Neuronal stem cell (in vitro differentiated cells): Measurements from ENCODE around the gene PCCA.

Experiments
- DNase-seq: peaks from one replicate; pipeline ENCODE4 v3.0.0-alpha.2; 2013; ENCODE audit warnings: low spot score
- H2AFZ ChIP-seq: one replicate; pipeline ENCODE4 v1.6.1; 2013; ENCODE audit warnings: mild to moderate bottlenecking, low read length, inconsistent platforms
- H2AK5ac ChIP-seq: 2 replicates; pipeline ENCODE4 v1.6.1; 2013; ENCODE audit warnings: low read depth, mild to moderate bottlenecking, inconsistent platforms, low read length, moderate library complexity, mixed read lengths
- H2BK120ac ChIP-seq: 2 replicates; pipeline ENCODE4 v1.6.1; 2013; ENCODE audit warnings: low read depth, mild to moderate bottlenecking, inconsistent platforms, low read length, moderate library complexity, mixed read lengths
- H2BK12ac ChIP-seq: one replicate; pipeline ENCODE4 v1.6.1; 2013; ENCODE audit warnings: low read length, inconsistent platforms
- H2BK15ac ChIP-seq: 2 replicates; pipeline ENCODE4 v1.6.1; 2013; ENCODE audit warnings: mild to moderate bottlenecking, low read length, inconsistent platforms, mixed read lengths
- H2BK5ac ChIP-seq: one replicate; pipeline ENCODE4 v1.6.1; 2013; ENCODE audit warnings: inconsistent platforms, mild to moderate bottlenecking, low read length, moderate library complexity
- H3K14ac ChIP-seq: one replicate; pipeline ENCODE4 v1.6.1; 2013; ENCODE audit warnings: low read length, inconsistent platforms
- H3K18ac ChIP-seq: 2 replicates; pipeline ENCODE4 v1.6.1; 2013; ENCODE audit warnings: low read length, inconsistent platforms
- H3K23ac ChIP-seq: 2 replicates; pipeline ENCODE4 v1.6.1; 2013; ENCODE audit warnings: low read depth, mild to moderate bottlenecking, mixed read lengths, low read length, inconsistent platforms; ENCODE audit not compliant: poor library complexity
- H3K27ac ChIP-seq: replicated peaks from 3 replicates; pipeline ENCODE4 v1.5.1; 2013; ENCODE audit warnings: low read length, inconsistent platforms
- H3K27me3 ChIP-seq, 3 experiments: 2 replicates each; pipeline ENCODE4 v1.6.1; 2013; ENCODE audit warnings: low read length in 3 of 3, mild to moderate bottlenecking in 2 of 3, inconsistent platforms in 1 of 3, low read depth in 1 of 3, mixed read lengths in 1 of 3, moderate library complexity in 1 of 3; ENCODE audit not compliant: control insufficient read depth in 3 of 3, insufficient read depth in 3 of 3
- H3K36me3 ChIP-seq, 2 donors: replicated peaks in 1 of 2; 2 replicates each; pipeline ENCODE4 v1.6.1; 2013; ENCODE audit warnings: low read length in 2 of 2; ENCODE audit not compliant: control insufficient read depth in 2 of 2, insufficient read depth in 2 of 2
- H3K4ac ChIP-seq: 2 replicates; pipeline ENCODE4 v1.6.1; 2013; ENCODE audit warnings: inconsistent platforms, mild to moderate bottlenecking, low read length, moderate library complexity
- H3K4me1 ChIP-seq, 2 donors: 1 replicate in 1 of 2; 2 replicates in 1 of 2; pipeline ENCODE4 v1.6.1; 2013; ENCODE audit warnings: low read length in 2 of 2, low read depth in 1 of 2; ENCODE audit not compliant: control insufficient read depth in 2 of 2, insufficient read depth in 1 of 2
- H3K4me2 ChIP-seq: one replicate; pipeline ENCODE4 v1.6.1; 2013; ENCODE audit warnings: mild to moderate bottlenecking, low read length, inconsistent platforms; ENCODE audit not compliant: insufficient read depth, poor library complexity, severe bottlenecking
- H3K4me3 ChIP-seq, 2 donors: 2 replicates each; pipeline ENCODE4 v1.5.1; 2013; ENCODE audit warnings: low read length in 2 of 2, mild to moderate bottlenecking in 2 of 2, inconsistent platforms in 1 of 2, moderate library complexity in 1 of 2
- H3K79me1 ChIP-seq: one replicate; pipeline ENCODE4 v1.6.1; 2013; ENCODE audit warnings: low read depth, mild to moderate bottlenecking, inconsistent platforms, low read length, moderate library complexity
- H3K9ac ChIP-seq: one replicate; pipeline ENCODE4 v1.6.1; 2013; ENCODE audit warnings: mild to moderate bottlenecking, low read depth, low read length, inconsistent platforms; ENCODE audit not compliant: poor library complexity
- H3K9me3 ChIP-seq, 2 donors: replicated peaks in 1 of 2; 2 replicates each; pipeline versions ENCODE3 to v1.6.1; 2013; ENCODE audit warnings: low read length in 2 of 2, mild to moderate bottlenecking in 2 of 2, inconsistent platforms in 1 of 2, low read depth in 1 of 2, mixed read lengths in 1 of 2, moderate library complexity in 1 of 2; ENCODE audit not compliant: control insufficient read depth in 2 of 2, insufficient read depth in 1 of 2
- H4K8ac ChIP-seq: one replicate; pipeline ENCODE4 v1.6.1; 2013; ENCODE audit warnings: low read depth, mild to moderate bottlenecking, inconsistent platforms, low read length, moderate library complexity
- H4K91ac ChIP-seq: one replicate; pipeline ENCODE4 v1.6.1; 2013; ENCODE audit warnings: low read length, low read depth, mild to moderate bottlenecking, inconsistent platforms; ENCODE audit not compliant: poor library complexity
- WGBS, 2 donors: extraction: QIAGEN DNeasy Blood & Tissue Kit; methylation state at CpG; one replicate each; pipeline ENCODE4 v1.1.7; 2013; ENCODE audit warnings: missing lambda C conversion rate in 2 of 2, mixed read lengths in 1 of 2; ENCODE audit not compliant: insufficient read length in 2 of 2, insufficient replicate concordance in 1 of 2; ENCODE audit errors: extremely low coverage in 2 of 2; 5-methylcytosine and 5-hydroxymethylcytosine counted together

PCCA gene

DNA sequence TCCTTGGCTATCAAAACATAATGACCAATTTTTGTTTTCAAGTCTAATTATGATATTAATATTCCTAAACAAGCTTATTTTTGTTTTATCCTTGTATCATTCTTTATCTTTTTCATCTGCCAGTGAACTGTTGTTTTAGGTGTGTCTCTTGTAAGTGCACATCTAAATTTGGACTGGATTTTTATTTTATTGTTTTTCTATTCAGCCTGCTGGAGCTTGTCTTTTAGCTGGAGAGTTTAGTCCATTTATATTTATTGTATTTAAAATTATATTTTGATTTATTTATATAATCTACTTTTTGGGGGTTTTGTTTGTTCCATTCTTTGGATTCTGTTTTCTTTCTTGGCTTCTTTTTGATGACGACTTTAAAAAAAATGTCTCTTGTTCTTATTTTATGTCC, 159.0 kb downstream of the PCCA start:
- Histone ChIP-seq H3K23ac (no peak overlapping the region), H2BK120ac (no peak overlapping the region), H2BK5ac (no peak overlapping the region), H3K4me2 (no peak overlapping the region), H2AFZ (no peak overlapping the region), H3K79me1 (no peaks in the 10 kb centered on the region), H3K9me3 (peaks cover 0 to 17% of the 10 kb centered on the region in 2 donors), H3K27me3 (no peaks in the 10 kb centered on the region), H2BK12ac (no peak overlapping the region), H4K8ac (no peak overlapping the region), H3K9ac (no peak overlapping the region), H2BK15ac (no peak overlapping the region), H3K4me1 (peaks cover 2 to 17% of the 10 kb centered on the region in 2 donors), H3K18ac (no peak overlapping the region), H3K36me3 (no peaks in the 10 kb centered on the region), H3K14ac (no peak overlapping the region), H3K4me3 (no peak overlapping the region), H2AK5ac (no peak overlapping the region), H4K91ac (no peak overlapping the region), H3K4ac (no peak overlapping the region), H3K27ac (no peak overlapping the region)
- no CpG with 5 or more reads among the region's 1 CpG for WGBS, 2 donors
- DNase-seq = no peak

DNA sequence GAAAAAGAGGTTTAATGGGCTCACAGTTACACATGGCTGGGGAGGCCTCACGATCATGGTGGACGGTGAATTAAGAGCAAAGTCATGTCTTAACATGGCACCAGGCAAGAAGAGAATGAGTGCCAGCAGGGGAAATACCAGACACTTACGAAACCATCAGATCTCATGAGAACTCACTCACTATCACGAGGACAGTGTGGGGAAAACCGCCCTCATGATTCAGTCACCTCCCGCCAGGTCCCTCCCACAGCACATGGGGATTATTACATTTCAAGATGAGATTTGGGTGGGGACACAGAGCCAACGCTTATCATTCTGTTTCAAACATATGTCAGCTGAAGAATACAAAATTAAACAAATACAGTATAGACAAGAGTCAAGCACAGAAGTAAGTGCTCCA, 165.1 kb downstream of the PCCA start:
- H3K4ac ChIP-seq = no peak overlapping the region
- H3K4me3 ChIP-seq = no peak overlapping the region
- H2BK15ac ChIP-seq = no peak overlapping the region
- no peak overlapping the region for H3K18ac ChIP-seq
- H3K4me2 ChIP-seq = no peak overlapping the region
- peaks cover 0 to 7% of the 10 kb centered on the region in 2 donors for H3K9me3 ChIP-seq
- H3K4me1 ChIP-seq = no peaks in the 10 kb centered on the region
- no peaks in the 10 kb centered on the region for H3K36me3 ChIP-seq
- no peak overlapping the region for H3K27ac ChIP-seq
- no peak overlapping the region for H4K8ac ChIP-seq
- no peak overlapping the region for H2AK5ac ChIP-seq
- no peak overlapping the region for H2BK12ac ChIP-seq
- no peak overlapping the region for H2BK120ac ChIP-seq
- H2BK5ac ChIP-seq = no peak overlapping the region
- no peak overlapping the region for H3K9ac ChIP-seq
- H4K91ac ChIP-seq = no peak overlapping the region
- H3K79me1 ChIP-seq = no peaks in the 10 kb centered on the region
- H3K14ac ChIP-seq = no peak overlapping the region
- DNase-seq = no peak
- H3K23ac ChIP-seq = no peak overlapping the region
- no peaks in the 10 kb centered on the region for H3K27me3 ChIP-seq
- no peak overlapping the region for H2AFZ ChIP-seq
- WGBS, 2 donors = no CpG with 5 or more reads among the region's 7 CpGs

DNA sequence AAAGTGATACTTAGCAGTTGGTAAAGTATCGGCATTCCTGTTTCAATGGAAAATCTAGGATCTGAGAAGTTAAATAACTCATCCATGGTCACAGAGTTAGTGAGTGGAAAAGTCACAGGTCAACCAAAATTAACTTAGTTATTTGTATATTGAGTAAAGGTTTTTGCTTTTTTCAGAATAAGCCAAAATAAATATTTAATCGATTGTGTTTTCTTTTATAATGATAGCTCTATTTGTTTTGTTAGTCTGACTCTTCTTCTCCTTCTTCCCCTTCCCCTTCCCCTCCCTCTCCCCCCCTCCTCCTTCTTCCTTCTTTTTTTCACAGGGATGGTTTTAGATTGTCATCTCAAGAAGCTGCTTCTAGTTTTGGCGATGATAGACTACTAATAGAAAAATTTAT, 173.5 kb downstream of the PCCA start:
- Histone ChIP-seq H2AFZ (no peak overlapping the region), H2BK5ac (no peak overlapping the region), H3K14ac (no peak overlapping the region), H4K8ac (no peak overlapping the region), H3K9ac (no peak overlapping the region), H3K18ac (no peak overlapping the region), H2BK15ac (no peak overlapping the region), H3K4me1 (no peaks in the 10 kb centered on the region), H3K4me2 (no peak overlapping the region), H3K4me3 (no peak overlapping the region), H3K4ac (no peak overlapping the region), H3K9me3 (no peaks in the 10 kb centered on the region), H4K91ac (no peak overlapping the region), H2AK5ac (no peak overlapping the region), H3K36me3 (peaks cover 0 to 7% of the 10 kb centered on the region in 2 donors), H2BK120ac (no peak overlapping the region), H2BK12ac (no peak overlapping the region), H3K27ac (no peak overlapping the region), H3K79me1 (no peaks in the 10 kb centered on the region), H3K23ac (no peak overlapping the region), H3K27me3 (no peaks in the 10 kb centered on the region)
- no CpG with 5 or more reads among the region's 3 CpGs for WGBS, 2 donors
- DNase-seq = no peak

DNA sequence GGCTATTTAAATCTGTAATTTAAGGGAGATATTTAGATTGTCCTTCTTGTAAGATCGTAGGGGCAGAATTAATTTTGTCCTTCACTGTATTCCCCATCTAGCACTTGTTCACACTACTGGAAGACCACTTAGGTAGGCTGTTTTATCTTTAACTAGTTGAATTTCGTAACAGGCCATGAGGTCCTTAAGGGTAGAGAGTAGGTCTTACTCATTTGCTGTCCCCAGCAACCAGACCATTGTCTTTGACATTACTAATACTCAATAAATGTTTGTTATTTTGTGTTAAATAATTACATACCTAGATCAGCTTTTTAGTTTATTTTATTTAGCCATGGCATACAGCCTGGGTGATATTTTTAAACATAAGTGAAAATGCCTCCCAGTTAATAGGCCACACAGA, 177.1 kb downstream of the PCCA start:
- no peak for DNase-seq
- Histone ChIP-seq H3K27ac (no peak overlapping the region), H3K9me3 (no peaks in the 10 kb centered on the region), H3K4ac (no peak overlapping the region), H3K9ac (no peak overlapping the region), H2BK15ac (no peak overlapping the region), H3K36me3 (peaks cover 2 to 22% of the 10 kb centered on the region in 2 donors), H2AK5ac (no peak overlapping the region), H3K79me1 (no peaks in the 10 kb centered on the region), H3K4me1 (no peaks in the 10 kb centered on the region), H3K4me2 (no peak overlapping the region), H3K27me3 (no peaks in the 10 kb centered on the region), H2AFZ (no peak overlapping the region), H2BK12ac (no peak overlapping the region), H3K23ac (no peak overlapping the region), H2BK5ac (no peak overlapping the region), H3K18ac (no peak overlapping the region), H4K8ac (no peak overlapping the region), H3K14ac (no peak overlapping the region), H2BK120ac (no peak overlapping the region), H3K4me3 (no peak overlapping the region), H4K91ac (no peak overlapping the region)
- no CpG with 5 or more reads among the region's 2 CpGs for WGBS, 2 donors
